NCI-H1436 (cell line): ENCODE data around the gene SMYD3.

ENCODE experiments used
- DNase-seq: peaks from one replicate; lab custom pipeline; 2025; lab: John Stamatoyannopoulos, UW

The SMYD3 gene

GRCh38 chr1:246271516-246271915 is 235.6 kb downstream of the SMYD3 start:
- DNase-seq = no peak

GRCh38 chr1:246270236-246270635 is 236.8 kb downstream of the SMYD3 start:
- DNase-seq = no peak

- DNase-seq = no peak
These were observed 237.6 kb downstream of the SMYD3 start for GRCh38 chr1:246269466-246269865.

GRCh38 chr1:246267896-246268295 is 239.2 kb downstream of the SMYD3 start:
- DNase-seq = no peak

GRCh38 chr1:246267426-246267825 is 239.7 kb downstream of the SMYD3 start:
- DNase-seq = no peak

- no peak for DNase-seq
These were observed 241.6 kb downstream of the SMYD3 start for GRCh38 chr1:246265481-246265880.

GRCh38 chr1:246262281-246262680 is 244.8 kb downstream of the SMYD3 start:
- no peak for DNase-seq

- no peak for DNase-seq
These were observed 245.4 kb downstream of the SMYD3 start for GRCh38 chr1:246261639-246262038.

GRCh38 chr1:246258250-246258649 is 248.8 kb downstream of the SMYD3 start:
- no peak for DNase-seq

GRCh38 chr1:246255773-246256172 is 251.3 kb downstream of the SMYD3 start:
- no peak for DNase-seq

GRCh38 chr1:246254854-246255253 is 252.2 kb downstream of the SMYD3 start:
- no peak for DNase-seq

- DNase-seq = no peak
These were observed 260.6 kb downstream of the SMYD3 start for GRCh38 chr1:246246430-246246829.

GRCh38 chr1:246245541-246245940 is 261.5 kb downstream of the SMYD3 start:
- DNase-seq = no peak

GRCh38 chr1:246232126-246232525 is 275.0 kb downstream of the SMYD3 start:
- DNase-seq = no peak

GRCh38 chr1:246226041-246226440 is 281.0 kb downstream of the SMYD3 start:
- no peak for DNase-seq

GRCh38 chr1:246221485-246222255 is 285.4 kb downstream of the SMYD3 start:
- no peak for DNase-seq

- DNase-seq = no peak
These were observed 286.5 kb downstream of the SMYD3 start for GRCh38 chr1:246220495-246221065.

GRCh38 chr1:246219508-246220030 is 287.5 kb downstream of the SMYD3 start:
- DNase-seq = peak; percentile 78

GRCh38 chr1:246218686-246219085 is 288.4 kb downstream of the SMYD3 start:
- DNase-seq = no peak

- no peak for DNase-seq
These were observed 290.2 kb downstream of the SMYD3 start for GRCh38 chr1:246216906-246217305.

GRCh38 chr1:246215510-246215903 is 291.6 kb downstream of the SMYD3 start:
- DNase-seq = no peak

GRCh38 chr1:246214708-246215509 is 292.2 kb downstream of the SMYD3 start:
- no peak for DNase-seq

- DNase-seq = no peak
These were observed 293.1 kb downstream of the SMYD3 start for GRCh38 chr1:246213947-246214346.
